GM12864 (cell line): Measurements from ENCODE around the gene ATP5MG.
"Not testable (repeated sequence)": the region's sequence is repeated elsewhere in the genome, so short reads cannot be mapped to it uniquely, and the experiment has no call there.

Experiments used
- DNase-seq: peaks from one replicate; pipeline ENCODE4 v3.0.0-alpha.2; 2011; ENCODE audit warnings: low read depth
- H3K4me3 ChIP-seq: 2 replicates; pipeline ENCODE4 v1.5.1; 2011; ENCODE audit warnings: mild to moderate bottlenecking, low read depth, low read length, control low read depth
- TF ChIP-seq, protein P1 (sequence below): IDR thresholded peaks from 2 replicates; pipeline ENCODE4 v1.5.1; 2011; ENCODE audit warnings: low read depth, mild to moderate bottlenecking, moderate library complexity, low read length, control low read depth, inconsistent platforms; ENCODE audit errors: missing control alignments

The ATP5MG gene

DNA sequence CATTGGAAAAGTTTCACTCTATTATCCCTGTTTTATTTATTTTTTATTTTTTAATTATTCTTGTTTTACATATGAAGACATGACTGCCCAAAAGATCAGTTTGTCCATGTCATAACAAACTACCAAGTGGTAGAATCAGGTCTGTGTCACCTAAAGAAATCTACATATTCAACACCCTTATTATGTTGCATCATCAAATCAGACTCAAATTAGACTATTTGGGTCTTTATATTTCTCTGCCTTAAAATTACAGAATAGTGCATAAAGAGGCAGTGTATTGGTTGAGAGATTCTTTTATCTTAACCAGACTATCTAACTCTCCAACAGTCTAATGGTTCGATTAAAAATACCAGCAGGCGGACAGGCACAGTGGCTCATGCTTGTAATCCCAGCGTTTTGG lies 18.5 kb upstream of the ATP5MG start:
- H3K4me3 ChIP-seq, result no peak overlapping the region
- TF ChIP-seq, protein P1, sequence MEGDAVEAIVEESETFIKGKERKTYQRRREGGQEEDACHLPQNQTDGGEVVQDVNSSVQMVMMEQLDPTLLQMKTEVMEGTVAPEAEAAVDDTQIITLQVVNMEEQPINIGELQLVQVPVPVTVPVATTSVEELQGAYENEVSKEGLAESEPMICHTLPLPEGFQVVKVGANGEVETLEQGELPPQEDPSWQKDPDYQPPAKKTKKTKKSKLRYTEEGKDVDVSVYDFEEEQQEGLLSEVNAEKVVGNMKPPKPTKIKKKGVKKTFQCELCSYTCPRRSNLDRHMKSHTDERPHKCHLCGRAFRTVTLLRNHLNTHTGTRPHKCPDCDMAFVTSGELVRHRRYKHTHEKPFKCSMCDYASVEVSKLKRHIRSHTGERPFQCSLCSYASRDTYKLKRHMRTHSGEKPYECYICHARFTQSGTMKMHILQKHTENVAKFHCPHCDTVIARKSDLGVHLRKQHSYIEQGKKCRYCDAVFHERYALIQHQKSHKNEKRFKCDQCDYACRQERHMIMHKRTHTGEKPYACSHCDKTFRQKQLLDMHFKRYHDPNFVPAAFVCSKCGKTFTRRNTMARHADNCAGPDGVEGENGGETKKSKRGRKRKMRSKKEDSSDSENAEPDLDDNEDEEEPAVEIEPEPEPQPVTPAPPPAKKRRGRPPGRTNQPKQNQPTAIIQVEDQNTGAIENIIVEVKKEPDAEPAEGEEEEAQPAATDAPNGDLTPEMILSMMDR, result no peak
- no peak for DNase-seq

- TF ChIP-seq, protein P1, result no peak
- H3K4me3 ChIP-seq, result no peak overlapping the region
- DNase-seq, result no peak
Observed at GRCh38 chr11:118383657-118384056, 17.7 kb upstream of the ATP5MG start.

GRCh38 chr11:118396097-118396501 lies 5.3 kb upstream of the ATP5MG start:
- TF ChIP-seq, protein P1, result no peak
- DNase-seq, result no peak
- H3K4me3 ChIP-seq, result no peak overlapping the region

DNA sequence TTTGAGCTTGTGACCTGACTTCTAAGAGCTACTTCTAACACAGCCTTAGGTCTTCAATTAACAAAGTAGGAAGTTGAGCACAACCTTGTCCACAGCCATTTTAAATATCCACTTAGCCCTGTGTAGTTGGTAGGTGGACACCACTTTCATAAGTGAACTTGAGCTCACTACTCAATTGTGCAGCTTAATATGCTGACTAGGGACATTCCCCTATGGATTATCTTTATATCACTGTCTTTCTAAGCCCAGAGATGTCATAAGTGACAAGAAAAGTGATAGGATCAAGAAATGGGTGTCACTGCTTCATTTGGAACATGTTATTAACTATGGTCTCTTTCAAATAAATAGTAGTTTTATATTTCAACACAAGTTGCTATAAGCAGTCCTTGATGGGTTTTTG lies 4.0 kb upstream of the ATP5MG start:
- H3K4me3 ChIP-seq, result no peak overlapping the region
- TF ChIP-seq, protein P1, result no peak
- DNase-seq, result no peak

- peak; percentile 30 for DNase-seq
- no peak overlapping the region for H3K4me3 ChIP-seq
- TF ChIP-seq, protein P1, result no peak
Observed at GRCh38 chr11:118398791-118399559, 2.4 kb upstream of the ATP5MG start.

DNA sequence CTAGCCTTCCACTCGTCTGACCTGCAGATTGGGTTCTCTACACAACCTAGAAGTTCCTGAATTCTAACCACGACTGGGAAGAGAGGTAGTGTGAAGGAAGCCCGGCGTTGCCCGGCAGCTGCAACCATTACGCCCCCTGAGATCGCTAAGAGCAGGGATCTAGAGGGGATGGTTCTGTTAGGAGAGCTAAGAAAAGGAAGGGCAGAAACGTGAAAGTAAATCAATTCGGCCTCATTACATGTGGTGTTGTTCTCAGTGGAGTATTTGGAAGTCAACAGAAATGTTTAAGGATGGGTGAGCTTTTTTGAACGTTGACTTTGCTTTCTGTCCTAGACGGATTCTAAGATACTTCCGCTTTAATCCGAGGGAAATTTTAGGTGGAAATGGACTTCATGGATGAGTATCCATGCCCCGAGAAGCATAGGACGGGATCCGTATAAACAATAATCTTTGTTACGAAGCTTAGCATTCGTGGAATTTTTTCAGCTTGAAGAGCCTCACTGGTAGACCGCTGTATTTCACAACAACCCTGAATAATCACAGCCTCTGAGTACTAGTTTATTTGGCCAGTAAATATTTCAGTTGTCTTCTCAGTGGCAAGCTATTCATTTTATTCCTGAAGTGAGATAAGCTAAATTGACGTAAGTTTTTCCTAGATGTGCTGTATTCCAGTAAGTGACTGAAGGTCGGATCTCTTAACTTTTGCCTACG lies 629 bp downstream of the ATP5MG start:
- TF ChIP-seq, protein P1, result no peak
- no peak for DNase-seq
- H3K4me3 ChIP-seq, result peak overlapping the region; percentile 96

- not testable (repeated sequence) for DNase-seq
- peak overlapping the region; percentile 96 for H3K4me3 ChIP-seq
Observed at GRCh38 chr11:118402594-118402993, 1.2 kb downstream of the ATP5MG start.
